ENCODE measurements around the gene ZBTB37. TPM values are rescaled to one million over a fixed set of nuclear protein-coding genes. Genes with fewer than 3 reads are reported as not detected.
"Not testable (repeated sequence)": the region's sequence is repeated elsewhere in the genome, so short reads cannot be mapped to it uniquely, and the experiment has no call there.

Gene ZBTB37
- total RNA-seq, 4 donors from 2014 or later: 6.6 to 11.4 (median 8.8) TPM

GRCh38 chr1:173856903-173857302 is 11.3 kb upstream of the ZBTB37 start:
- TF ChIP-seq EP300 (IDR thresholded peaks at IDR 0.05): no peak
- TF ChIP-seq CTCF (IDR thresholded peaks at IDR 0.05): no peak
- no peak for TF ChIP-seq POLR2A (IDR thresholded peaks at IDR 0.05)
- no peak for TF ChIP-seq POLR2AphosphoS5 (IDR thresholded peaks at IDR 0.05)
- no peak for ATAC-seq
- H3K36me3 ChIP-seq: peaks cover 0 to 87% of the 10 kb centered on the region in 2 donors
- 86 to 90% methylated on average over 2 of the region's 2 CpGs for WGBS, 2 donors (ENCODE audit: low coverage in 1 of 2)
- H3K4me1 ChIP-seq: peaks cover 0 to 14% (median 3%) of the 10 kb centered on the region in 3 donors
- no peak overlapping the region for H3K4me3 ChIP-seq
- no peak overlapping the region for H3K27ac ChIP-seq
- H3K9me3 ChIP-seq: no peaks in the 10 kb centered on the region
- H3K27me3 ChIP-seq: no peaks in the 10 kb centered on the region

GRCh38 chr1:173857363-173857917 is 10.7 kb upstream of the ZBTB37 start:
- Histone ChIP-seq H3K4me1 (peaks cover 0 to 9% (median 3%) of the 10 kb centered on the region in 3 donors), H3K9me3 (no peaks in the 10 kb centered on the region), H3K36me3 (peaks cover 0 to 92% of the 10 kb centered on the region in 2 donors), H3K27ac (no peak overlapping the region), H3K27me3 (no peaks in the 10 kb centered on the region), H3K4me3 (no peak overlapping the region)
- 63 to 77% methylated on average over 2 to 4 of the region's 4 CpGs for WGBS, 2 donors (ENCODE audit: low coverage in 1 of 2)
- no peak for ATAC-seq
- no peak for TF ChIP-seq CTCF (IDR thresholded peaks at IDR 0.05)
- no peak for TF ChIP-seq POLR2A (IDR thresholded peaks at IDR 0.05)
- no peak for TF ChIP-seq EP300 (IDR thresholded peaks at IDR 0.05)
- TF ChIP-seq POLR2AphosphoS5 (IDR thresholded peaks at IDR 0.05): no peak

- H3K9me3 ChIP-seq, H3K4me3 ChIP-seq, H3K27ac ChIP-seq, ATAC-seq, H3K4me1 ChIP-seq, H3K27me3 ChIP-seq: not testable (repeated sequence)
- 90 to 94% methylated on average over 4 to 5 of the region's 5 CpGs for WGBS, 2 donors (ENCODE audit: low coverage in 1 of 2)
- H3K36me3 ChIP-seq: peaks cover 0 to 99% of the 10 kb centered on the region in 2 donors
Measured at GRCh38 chr1:173859547-173859946, 8.6 kb upstream of the ZBTB37 start.

- Histone ChIP-seq H3K27me3 (no peaks in the 10 kb centered on the region), H3K27ac (no peak overlapping the region), H3K4me1 (peaks cover 0 to 8% (median 0%) of the 10 kb centered on the region in 3 donors), H3K9me3 (no peaks in the 10 kb centered on the region), H3K4me3 (no peak overlapping the region), H3K36me3 (peaks cover 0 to 99% of the 10 kb centered on the region in 2 donors)
- TF ChIP-seq POLR2AphosphoS5 (IDR thresholded peaks at IDR 0.05) (no peak), POLR2A (IDR thresholded peaks at IDR 0.05) (no peak), CTCF (IDR thresholded peaks at IDR 0.05) (no peak), EP300 (IDR thresholded peaks at IDR 0.05) (no peak)
- ATAC-seq: no peak
- WGBS, 2 donors (ENCODE audit: low coverage in 1 of 2): 88 to 100% methylated on average over 1 of the region's 1 CpG
Measured at GRCh38 chr1:173860065-173860464, 8.1 kb upstream of the ZBTB37 start.

- H3K36me3 ChIP-seq: peaks cover 0 to 97% of the 10 kb centered on the region in 2 donors
- no peak for ATAC-seq
- WGBS, 2 donors (ENCODE audit: low coverage in 1 of 2): 80 to 97% methylated on average over 2 to 7 of the region's 7 CpGs
Measured at GRCh38 chr1:173861731-173862145, 6.4 kb upstream of the ZBTB37 start.

GRCh38 chr1:173862146-173862768 is 5.9 kb upstream of the ZBTB37 start:
- ATAC-seq, H3K4me3 ChIP-seq, H3K27me3 ChIP-seq, H3K27ac ChIP-seq, H3K9me3 ChIP-seq: not testable (repeated sequence)
- Histone ChIP-seq H3K4me1 (peaks cover 0 to 30% (median 7%) of the 10 kb centered on the region in 3 donors), H3K36me3 (peaks cover 0 to 92% of the 10 kb centered on the region in 2 donors)
- 76 to 86% methylated on average over 11 of the region's 13 CpGs for WGBS, 2 donors (ENCODE audit: low coverage in 1 of 2)

More at GRCh38 chr1:173861731-173862145, 6.4 kb upstream of the ZBTB37 start:
- Histone ChIP-seq H3K27ac (no peak overlapping the region), H3K4me1 (peaks cover 0 to 25% (median 5%) of the 10 kb centered on the region in 3 donors), H3K9me3 (no peaks in the 10 kb centered on the region), H3K27me3 (no peaks in the 10 kb centered on the region), H3K4me3 (no peak overlapping the region)
- no peak for TF ChIP-seq POLR2A (IDR thresholded peaks at IDR 0.05)
- no peak for TF ChIP-seq CTCF (IDR thresholded peaks at IDR 0.05)
- TF ChIP-seq POLR2AphosphoS5 (IDR thresholded peaks at IDR 0.05): no peak
- no peak for TF ChIP-seq EP300 (IDR thresholded peaks at IDR 0.05)

Data from gastroesophageal sphincter (tissue), 4 donors.